Measurements from ENCODE around the gene CNTNAP2. TPM values are rescaled to one million over a fixed set of nuclear protein-coding genes. Genes with fewer than 3 reads are reported as not detected.

Gene CNTNAP2
- total and polyA plus RNA-seq, 7 experiments from 2014 or later = 0.02 to 0.48 (median 0.24) TPM; not detected in 2

GRCh38 chr7:146844405-146844804, 727.8 kb downstream of the CNTNAP2 start:
- ChIA-PET CTCF (no interaction called here), POLR2A (no interaction called here)
- Mint-ChIP-seq H3K27ac (no peak overlapping the region), H3K4me1 (peaks cover 0 to 2% (median 0%) of the 10 kb centered on the region in 7 donors), H3K9me3 (peaks cover 0 to 19% (median 5%) of the 10 kb centered on the region in 11 donors), H3K4me3 (no peak overlapping the region), H3K36me3 (no peaks in the 10 kb centered on the region), H3K27me3 (no peaks in the 10 kb centered on the region)
- no peak for ATAC-seq
- Histone ChIP-seq H3K27me3 (ENCODE audit: control insufficient read depth in 2 of 2, insufficient read depth in 2 of 2, low read length in 2 of 2) (no peaks in the 10 kb centered on the region), H3K36me3 (ENCODE audit: control insufficient read depth in 2 of 3, insufficient read depth in 3 of 3, low read length in 3 of 3) (no peaks in the 10 kb centered on the region), H3K9me3 (ENCODE audit: control insufficient read depth in 2 of 3, low read length in 3 of 3) (no peaks in the 10 kb centered on the region), H3K4me1 (ENCODE audit: control insufficient read depth in 2 of 2, insufficient read depth in 2 of 2, low read length in 2 of 2) (no peaks in the 10 kb centered on the region), H3K27ac (ENCODE audit: low read depth, low read length) (no peak overlapping the region), H3K4me3 (ENCODE audit: low read length) (no peak overlapping the region)
- intact Hi-C loops (cut with micrococcal nuclease) = no loop called here
- no peak for DNase-seq

- Histone ChIP-seq H3K27me3 (ENCODE audit: control insufficient read depth in 2 of 2, insufficient read depth in 2 of 2, low read length in 2 of 2) (no peaks in the 10 kb centered on the region), H3K4me1 (ENCODE audit: control insufficient read depth in 2 of 2, insufficient read depth in 2 of 2, low read length in 2 of 2) (no peaks in the 10 kb centered on the region), H3K9me3 (ENCODE audit: control insufficient read depth in 2 of 3, low read length in 3 of 3) (no peaks in the 10 kb centered on the region), H3K36me3 (ENCODE audit: control insufficient read depth in 2 of 3, insufficient read depth in 3 of 3, low read length in 3 of 3) (no peaks in the 10 kb centered on the region), H3K27ac (ENCODE audit: low read depth, low read length) (no peak overlapping the region), H3K4me3 (ENCODE audit: low read length) (no peak overlapping the region)
- Mint-ChIP-seq H3K9me3 (peaks cover 0 to 19% (median 3%) of the 10 kb centered on the region in 11 donors), H3K36me3 (no peaks in the 10 kb centered on the region), H3K4me1 (no peaks in the 10 kb centered on the region), H3K27me3 (no peaks in the 10 kb centered on the region), H3K4me3 (no peak overlapping the region), H3K27ac (no peak overlapping the region)
- DNase-seq (no peak), ATAC-seq (no peak)
- POLR2A ChIA-PET = no interaction called here
- CTCF ChIA-PET = no interaction called here
- intact Hi-C loops (cut with micrococcal nuclease) = no loop called here
Measured at GRCh38 chr7:146858690-146859089, 742.1 kb downstream of the CNTNAP2 start.

- ATAC-seq (no peak), DNase-seq (no peak)
- intact Hi-C loops (cut with micrococcal nuclease) = no loop called here
- no peaks in the 10 kb centered on the region for H3K27me3 ChIP-seq (ENCODE audit: control insufficient read depth in 2 of 2, insufficient read depth in 2 of 2, low read length in 2 of 2)
- ChIA-PET CTCF (no interaction called here), POLR2A (no interaction called here)
- no peaks in the 10 kb centered on the region for H3K4me1 ChIP-seq (ENCODE audit: control insufficient read depth in 2 of 2, insufficient read depth in 2 of 2, low read length in 2 of 2)
- H3K4me3 Mint-ChIP-seq = no peak overlapping the region
- H3K27ac ChIP-seq (ENCODE audit: low read depth, low read length) = no peak overlapping the region
- no peak overlapping the region for H3K4me3 ChIP-seq (ENCODE audit: low read length)
- H3K36me3 ChIP-seq (ENCODE audit: control insufficient read depth in 2 of 3, insufficient read depth in 3 of 3, low read length in 3 of 3) = no peaks in the 10 kb centered on the region
- no peaks in the 10 kb centered on the region for H3K27me3 Mint-ChIP-seq
- H3K4me1 Mint-ChIP-seq = no peaks in the 10 kb centered on the region
- H3K9me3 Mint-ChIP-seq = peaks cover 0 to 14% (median 3%) of the 10 kb centered on the region in 11 donors
- H3K27ac Mint-ChIP-seq = no peak overlapping the region
- H3K9me3 ChIP-seq (ENCODE audit: control insufficient read depth in 2 of 3, low read length in 3 of 3) = no peaks in the 10 kb centered on the region
- no peaks in the 10 kb centered on the region for H3K36me3 Mint-ChIP-seq
Measured at GRCh38 chr7:146861701-146862100, 745.1 kb downstream of the CNTNAP2 start.

- no peaks in the 10 kb centered on the region for H3K9me3 ChIP-seq (ENCODE audit: control insufficient read depth in 2 of 3, low read length in 3 of 3)
- H3K4me1 ChIP-seq (ENCODE audit: control insufficient read depth in 2 of 2, insufficient read depth in 2 of 2, low read length in 2 of 2) = no peaks in the 10 kb centered on the region
- DNase-seq = no peak
- no peak for ATAC-seq
- H3K36me3 Mint-ChIP-seq = no peaks in the 10 kb centered on the region
- H3K36me3 ChIP-seq (ENCODE audit: control insufficient read depth in 2 of 3, insufficient read depth in 3 of 3, low read length in 3 of 3) = no peaks in the 10 kb centered on the region
- no peak overlapping the region for H3K27ac Mint-ChIP-seq
- H3K27ac ChIP-seq (ENCODE audit: low read depth, low read length) = no peak overlapping the region
- H3K9me3 Mint-ChIP-seq = peaks cover 0 to 14% (median 3%) of the 10 kb centered on the region in 11 donors
- H3K4me1 Mint-ChIP-seq = no peaks in the 10 kb centered on the region
- ChIA-PET CTCF (no interaction called here), POLR2A (no interaction called here)
- no peaks in the 10 kb centered on the region for H3K27me3 ChIP-seq (ENCODE audit: control insufficient read depth in 2 of 2, insufficient read depth in 2 of 2, low read length in 2 of 2)
- H3K4me3 ChIP-seq (ENCODE audit: low read length) = no peak overlapping the region
- no peaks in the 10 kb centered on the region for H3K27me3 Mint-ChIP-seq
- intact Hi-C loops (cut with micrococcal nuclease) = no loop called here
- no peak overlapping the region for H3K4me3 Mint-ChIP-seq
Measured at GRCh38 chr7:146862415-146862814, 745.8 kb downstream of the CNTNAP2 start.

- ChIA-PET POLR2A (no interaction called here), CTCF (no interaction called here)
- DNase-seq = no peak
- ATAC-seq = no peak
- Mint-ChIP-seq H3K36me3 (no peaks in the 10 kb centered on the region), H3K27ac (no peak overlapping the region), H3K9me3 (peaks cover 0 to 11% (median 3%) of the 10 kb centered on the region in 11 donors), H3K4me1 (no peaks in the 10 kb centered on the region), H3K27me3 (no peaks in the 10 kb centered on the region), H3K4me3 (no peak overlapping the region)
- intact Hi-C loops (cut with micrococcal nuclease) = no loop called here
- H3K27me3 ChIP-seq (ENCODE audit: control insufficient read depth in 2 of 2, insufficient read depth in 2 of 2, low read length in 2 of 2) = no peaks in the 10 kb centered on the region
- H3K27ac ChIP-seq (ENCODE audit: low read depth, low read length) = no peak overlapping the region
- H3K9me3 ChIP-seq (ENCODE audit: control insufficient read depth in 2 of 3, low read length in 3 of 3) = no peaks in the 10 kb centered on the region
- H3K4me1 ChIP-seq (ENCODE audit: control insufficient read depth in 2 of 2, insufficient read depth in 2 of 2, low read length in 2 of 2) = no peaks in the 10 kb centered on the region
- H3K4me3 ChIP-seq (ENCODE audit: low read length) = no peak overlapping the region
- no peaks in the 10 kb centered on the region for H3K36me3 ChIP-seq (ENCODE audit: control insufficient read depth in 2 of 3, insufficient read depth in 3 of 3, low read length in 3 of 3)
Measured at GRCh38 chr7:146864644-146865043, 748.0 kb downstream of the CNTNAP2 start.

- Histone ChIP-seq H3K9me3 (ENCODE audit: control insufficient read depth in 2 of 3, low read length in 3 of 3) (no peaks in the 10 kb centered on the region), H3K4me3 (ENCODE audit: low read length) (no peak overlapping the region), H3K27me3 (ENCODE audit: control insufficient read depth in 2 of 2, insufficient read depth in 2 of 2, low read length in 2 of 2) (no peaks in the 10 kb centered on the region), H3K4me1 (ENCODE audit: control insufficient read depth in 2 of 2, insufficient read depth in 2 of 2, low read length in 2 of 2) (no peaks in the 10 kb centered on the region), H3K36me3 (ENCODE audit: control insufficient read depth in 2 of 3, insufficient read depth in 3 of 3, low read length in 3 of 3) (no peaks in the 10 kb centered on the region), H3K27ac (ENCODE audit: low read depth, low read length) (no peak overlapping the region)
- intact Hi-C loops (cut with micrococcal nuclease) = no loop called here
- no peak for ATAC-seq
- Mint-ChIP-seq H3K27me3 (no peaks in the 10 kb centered on the region), H3K4me1 (no peaks in the 10 kb centered on the region), H3K4me3 (no peak overlapping the region), H3K27ac (no peak overlapping the region), H3K36me3 (no peaks in the 10 kb centered on the region), H3K9me3 (peaks cover 0 to 11% (median 2%) of the 10 kb centered on the region in 11 donors)
- ChIA-PET POLR2A (no interaction called here), CTCF (no interaction called here)
- DNase-seq = no peak
Measured at GRCh38 chr7:146865696-146866095, 749.1 kb downstream of the CNTNAP2 start.

- no peak overlapping the region for H3K27ac ChIP-seq (ENCODE audit: low read depth, low read length)
- no peak overlapping the region for H3K4me3 ChIP-seq (ENCODE audit: low read length)
- intact Hi-C loops (cut with micrococcal nuclease) = no loop called here
- H3K27me3 ChIP-seq (ENCODE audit: control insufficient read depth in 2 of 2, insufficient read depth in 2 of 2, low read length in 2 of 2) = no peaks in the 10 kb centered on the region
- no peak for ATAC-seq
- no peak for DNase-seq
- peaks cover 0 to 26% (median 5%) of the 10 kb centered on the region in 11 donors for H3K9me3 Mint-ChIP-seq
- H3K4me1 Mint-ChIP-seq = no peaks in the 10 kb centered on the region
- H3K36me3 Mint-ChIP-seq = no peaks in the 10 kb centered on the region
- H3K4me3 Mint-ChIP-seq = no peak overlapping the region
- H3K27me3 Mint-ChIP-seq = no peaks in the 10 kb centered on the region
- H3K27ac Mint-ChIP-seq = no peak overlapping the region
- CTCF ChIA-PET = no interaction called here
- no peaks in the 10 kb centered on the region for H3K9me3 ChIP-seq (ENCODE audit: control insufficient read depth in 2 of 3, low read length in 3 of 3)
- no peaks in the 10 kb centered on the region for H3K4me1 ChIP-seq (ENCODE audit: control insufficient read depth in 2 of 2, insufficient read depth in 2 of 2, low read length in 2 of 2)
- POLR2A ChIA-PET = no interaction called here
- no peaks in the 10 kb centered on the region for H3K36me3 ChIP-seq (ENCODE audit: control insufficient read depth in 2 of 3, insufficient read depth in 3 of 3, low read length in 3 of 3)
Measured at GRCh38 chr7:146874722-146875121, 758.1 kb downstream of the CNTNAP2 start.
